ENCODE measurements around the gene NID1.
"Not testable (repeated sequence)": the region's sequence is repeated elsewhere in the genome, so short reads cannot be mapped to it uniquely, and the experiment has no call there.

The NID1 gene

GRCh38 chr1:236013330-236013729 is 51.6 kb downstream of the NID1 start:
- no peak overlapping the region for H3K4me3 ChIP-seq (ENCODE audit: low read depth, low read length)
- no peak for DNase-seq (ENCODE audit: low read depth)
- no peak for TF ChIP-seq CTCF (IDR thresholded peaks at IDR 0.05; ENCODE audit: control insufficient read depth, extremely low read depth, insufficient read depth)

GRCh38 chr1:236011641-236012040 is 53.2 kb downstream of the NID1 start:
- no peak overlapping the region for H3K4me3 ChIP-seq (ENCODE audit: low read depth, low read length)
- no peak for DNase-seq (ENCODE audit: low read depth)
- no peak for TF ChIP-seq CTCF (IDR thresholded peaks at IDR 0.05; ENCODE audit: control insufficient read depth, extremely low read depth, insufficient read depth)

GRCh38 chr1:236010443-236010842 is 54.4 kb downstream of the NID1 start:
- TF ChIP-seq CTCF (IDR thresholded peaks at IDR 0.05; ENCODE audit: control insufficient read depth, extremely low read depth, insufficient read depth) = no peak
- H3K4me3 ChIP-seq (ENCODE audit: low read depth, low read length) = no peak overlapping the region
- DNase-seq (ENCODE audit: low read depth) = no peak

- no peak overlapping the region for H3K4me3 ChIP-seq (ENCODE audit: low read depth, low read length)
- TF ChIP-seq CTCF (IDR thresholded peaks at IDR 0.05; ENCODE audit: control insufficient read depth, extremely low read depth, insufficient read depth) = no peak
- peak; percentile 17 for DNase-seq (ENCODE audit: low read depth)
These were observed 55.0 kb downstream of the NID1 start for GRCh38 chr1:236009857-236010256.

- TF ChIP-seq CTCF (IDR thresholded peaks at IDR 0.05; ENCODE audit: control insufficient read depth, extremely low read depth, insufficient read depth) = no peak
- DNase-seq (ENCODE audit: low read depth) = no peak
These were observed 55.7 kb downstream of the NID1 start for GRCh38 chr1:236009191-236009590.

GRCh38 chr1:236007781-236008180 is 57.1 kb downstream of the NID1 start:
- no peak for TF ChIP-seq CTCF (IDR thresholded peaks at IDR 0.05; ENCODE audit: control insufficient read depth, extremely low read depth, insufficient read depth)
- no peak for DNase-seq (ENCODE audit: low read depth)
- no peak overlapping the region for H3K4me3 ChIP-seq (ENCODE audit: low read depth, low read length)

More at GRCh38 chr1:236009191-236009590, 55.7 kb downstream of the NID1 start:
- H3K4me3 ChIP-seq (ENCODE audit: low read depth, low read length) = no peak overlapping the region

GRCh38 chr1:236003058-236003457 is 61.8 kb downstream of the NID1 start:
- not testable (repeated sequence) for DNase-seq (ENCODE audit: low read depth); H3K4me3 ChIP-seq (ENCODE audit: low read depth, low read length)

Measured in LNCaP clone FGC (cell line).